K562 (cell line): ENCODE data around the gene RITA1. TPM values are rescaled to one million over a fixed set of nuclear protein-coding genes. Genes with fewer than 3 reads are reported as not detected.

Experiments used
- ATAC-seq: fragments of 200-7000 bp; cut with Tn5 transposase; 3 replicates; pipeline ENCODE4 v1.9.1; 2020; ENCODE audit warnings: moderate library complexity
- BruUV-seq: library from RNA; stranded (reverse); fragments of 400-500 nt; replicated peaks from 2 replicates; lab custom pipeline; 2021; lab: Mats Ljungman, UMichigan
- CTCF ChIA-PET: fragments of 300-600 bp; formaldehyde crosslinking; extraction: SDS; loops from one replicate; lab custom pipeline; 2021; ENCODE audit warnings: low intra/inter-chr PET ratio; lab: Yijun Ruan, JAX
- POLR2A ChIA-PET: fragments of 300-600, 350-650 bp; sonication (Branson Sonifier 250); formaldehyde crosslinking; extraction: SDS; loops from one replicate; lab custom pipeline; 2021; ENCODE audit warnings: antibody characterized with exemption, inconsistent platforms; lab: Yijun Ruan, JAX
- DNase-seq, 4 experiments: peaks; one replicate each; pipeline versions ENCODE4 v3.0.0 to v3.0.0-alpha.2; 2011 to 2018; ENCODE audit warnings: low spot score in 3 of 4, mixed read lengths in 3 of 4; ENCODE audit errors: extremely low read depth in 1 of 4
- FAIRE-seq: peaks from 2 replicates; lab custom pipeline; 2011; peaks lifted over from hg19 to GRCh38; lab: Jason Lieb, UNC
- H2AFZ ChIP-seq: 2 replicates; pipeline ENCODE4 v1.6.0; 2011; ENCODE audit warnings: low read depth, low read length, control low read depth, inconsistent platforms
- H3K27ac ChIP-seq: fragments of 200-600 bp; 3 replicates; pipeline ENCODE4 v1.8.0; 2011; ENCODE audit warnings: low read depth, mild to moderate bottlenecking, control low read depth, inconsistent platforms, low read length, moderate library complexity, mixed read lengths; ENCODE audit errors: extremely low read depth
- H3K27me3 ChIP-seq, 2 experiments: fragments of 300-600 bp in 1 of 2; 2 replicates in 1 of 2; 3 replicates in 1 of 2; pipeline versions ENCODE4 v1.6.0 to v1.8.0; 2011; ENCODE audit warnings: inconsistent platforms in 2 of 2, low read length in 2 of 2, mild to moderate bottlenecking in 1 of 2, mixed read lengths in 1 of 2, moderate library complexity in 1 of 2; ENCODE audit not compliant: control insufficient read depth in 2 of 2, insufficient read depth in 2 of 2
- H3K36me3 ChIP-seq: fragments of 300-600 bp; 3 replicates; pipeline ENCODE4 v1.8.0; 2011; ENCODE audit warnings: mild to moderate bottlenecking, low read length, inconsistent platforms; ENCODE audit not compliant: control insufficient read depth, insufficient read depth
- H3K4me1 ChIP-seq, 2 experiments: fragments of 200-600 bp in 1 of 2; replicated peaks in 1 of 2; 2 replicates in 1 of 2; 3 replicates in 1 of 2; pipeline versions ENCODE4 v1.5.1 to v1.8.0; 2011; ENCODE audit warnings: inconsistent platforms in 2 of 2, low read length in 2 of 2, mild to moderate bottlenecking in 1 of 2, mixed read lengths in 1 of 2, moderate library complexity in 1 of 2; ENCODE audit not compliant: control insufficient read depth in 2 of 2, insufficient read depth in 2 of 2
- H3K4me2 ChIP-seq: 2 replicates; pipeline ENCODE4 v1.6.1; 2011; ENCODE audit warnings: low read length, control low read depth, inconsistent platforms, mixed read lengths; ENCODE audit not compliant: insufficient read depth
- H3K4me3 ChIP-seq: fragments of 200-600 bp; sonication (generic), shearing (Covaris generic); 2 replicates; pipeline ENCODE4 v1.5.1; 2016; ENCODE audit warnings: control low read depth, inconsistent platforms
- H3K79me2 ChIP-seq: fragments of 200-600 bp; 3 replicates; pipeline ENCODE4 v1.8.0; 2011; ENCODE audit warnings: low read length, inconsistent platforms; ENCODE audit not compliant: control insufficient read depth, insufficient read depth
- H3K9ac ChIP-seq, 2 experiments: 2 replicates each; pipeline versions ENCODE4 v1.6.0 to v1.6.1; 2011; ENCODE audit warnings: low read depth in 2 of 2, low read length in 2 of 2, control low read depth in 1 of 2, inconsistent platforms in 1 of 2, mild to moderate bottlenecking in 1 of 2, mixed read lengths in 1 of 2; ENCODE audit not compliant: insufficient read depth in 1 of 2
- H3K9me1 ChIP-seq: one replicate; pipeline ENCODE4 v1.6.0; 2011; ENCODE audit warnings: inconsistent platforms, mild to moderate bottlenecking, low read length, moderate library complexity; ENCODE audit not compliant: control insufficient read depth, insufficient read depth
- H3K9me3 ChIP-seq: replicated peaks from 2 replicates; pipeline ENCODE4 v1.5.1; 2011; ENCODE audit warnings: low read depth, low read length, inconsistent platforms; ENCODE audit not compliant: control insufficient read depth, insufficient read depth
- H4K20me1 ChIP-seq: replicated peaks from 2 replicates; pipeline ENCODE4 v1.6.1; 2011; ENCODE audit warnings: low read length, inconsistent platforms, mixed read lengths; ENCODE audit not compliant: control insufficient read depth, insufficient read depth
- SNIP1 ChIP-seq: fragments of 450-650 bp; IDR thresholded peaks from 2 replicates; pipeline ENCODE4 v1.7.1; 2017; ENCODE audit warnings: low read depth, mild to moderate bottlenecking
- ZBTB26 ChIP-seq: fragments of 450-650 bp; formaldehyde crosslinking; IDR thresholded peaks from 2 replicates; pipeline ENCODE4 v1.4.0; 2022; ENCODE audit warnings: missing genetic modification characterization
- WGBS: fragments of 100-300 bp; shearing (Covaris generic); methylation state at CpG from one replicate; pipeline ENCODE4 v1.1.6; 2016; ENCODE audit warnings: low coverage, mixed read lengths; ENCODE audit not compliant: insufficient coverage; ENCODE audit errors: missing lambda C conversion rate; 5-methylcytosine and 5-hydroxymethylcytosine counted together
- in situ Hi-C: fragments of 300-500 bp; cut with MboI; formaldehyde crosslinking; loops from 4 replicates; pipeline ENCODE4 v1.15.0; 2018; ENCODE audit warnings: inconsistent platforms, mixed read lengths
- intact Hi-C: fragments of 100-400 bp; cut with micrococcal nuclease; formaldehyde crosslinking; loops from 2 replicates; pipeline ENCODE4 v1.14.2; 2022
- polyA plus RNA-seq, 8 experiments: library from polyadenylated mRNA; depleted of rRNA in 4 of 8; stranded (reverse) in 5 of 8; unstranded in 3 of 8; fragments of >200 nt; fragmentation: Nextera tagmentation in 2 of 8; fragmentation: Illumina TruSeq in 1 of 8; extraction: Ambion mirVana in 2 of 8; extraction: Trizol in 1 of 8; gene quantifications; 2 replicates each; pipeline versions ENCODE4 v1.2.1 to v1.2.3, GENCODE V29; 2011 to 2014; ENCODE audit warnings: inconsistent platforms in 1 of 8, missing spikeins in 1 of 8
- total RNA-seq, 7 experiments: library from RNA; depleted of rRNA in 6 of 7; stranded (reverse); fragments of >200 nt in 6 of 7; fragmentation: Illumina TruSeq in 2 of 7; extraction: Trizol in 2 of 7; gene quantifications; 2 replicates each; pipeline versions ENCODE4 v1.2.1 to v1.2.3, GENCODE V29; 2011 to 2021; ENCODE audit warnings: low replicate concordance in 1 of 7
- TF ChIP-seq, protein P1 (sequence below): fragments of 450-650 bp; IDR thresholded peaks from one replicate; pipeline ENCODE4 v1.6.1; 2018; ENCODE audit warnings: mild to moderate bottlenecking, moderate library complexity; ENCODE audit not compliant: partially characterized antibody
- TF ChIP-seq, protein P2 (sequence below): fragments of 450-650 bp; IDR thresholded peaks from 2 replicates; pipeline ENCODE4 v1.6.1; 2016; ENCODE audit warnings: mild to moderate bottlenecking

Gene RITA1
- total and polyA plus RNA-seq, 9 of the 15 experiments (the other 6 are each of a cell fraction or from before 2014, with no cell fraction given) = 2.8 to 40.4 (median 18.0) TPM

DNA sequence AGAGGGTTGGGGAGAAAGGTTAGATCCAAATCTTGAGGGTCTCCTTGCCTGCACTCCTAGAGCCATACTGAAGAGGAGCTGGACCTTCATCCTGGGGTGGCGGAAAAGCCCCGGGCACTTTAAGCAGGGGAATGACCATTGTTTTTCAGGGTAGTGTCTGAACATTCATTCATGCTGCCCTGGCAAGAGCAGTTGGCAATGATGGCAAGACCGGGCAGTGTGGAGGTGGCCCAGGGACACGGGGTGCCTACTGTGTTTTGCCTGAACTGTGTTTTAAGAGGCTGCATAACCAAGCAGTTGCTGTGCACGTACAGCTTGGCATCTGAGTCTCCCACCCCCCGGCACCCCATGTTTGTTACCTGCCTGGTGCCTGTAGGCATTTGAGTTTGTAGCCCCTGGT is 50.5 kb downstream of the RITA1 start (continued):
- TF ChIP-seq, protein P1, sequence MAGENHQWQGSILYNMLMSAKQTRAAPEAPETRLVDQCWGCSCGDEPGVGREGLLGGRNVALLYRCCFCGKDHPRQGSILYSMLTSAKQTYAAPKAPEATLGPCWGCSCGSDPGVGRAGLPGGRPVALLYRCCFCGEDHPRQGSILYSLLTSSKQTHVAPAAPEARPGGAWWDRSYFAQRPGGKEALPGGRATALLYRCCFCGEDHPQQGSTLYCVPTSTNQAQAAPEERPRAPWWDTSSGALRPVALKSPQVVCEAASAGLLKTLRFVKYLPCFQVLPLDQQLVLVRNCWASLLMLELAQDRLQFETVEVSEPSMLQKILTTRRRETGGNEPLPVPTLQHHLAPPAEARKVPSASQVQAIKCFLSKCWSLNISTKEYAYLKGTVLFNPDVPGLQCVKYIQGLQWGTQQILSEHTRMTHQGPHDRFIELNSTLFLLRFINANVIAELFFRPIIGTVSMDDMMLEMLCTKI = no peak
- TF ChIP-seq, protein P2, sequence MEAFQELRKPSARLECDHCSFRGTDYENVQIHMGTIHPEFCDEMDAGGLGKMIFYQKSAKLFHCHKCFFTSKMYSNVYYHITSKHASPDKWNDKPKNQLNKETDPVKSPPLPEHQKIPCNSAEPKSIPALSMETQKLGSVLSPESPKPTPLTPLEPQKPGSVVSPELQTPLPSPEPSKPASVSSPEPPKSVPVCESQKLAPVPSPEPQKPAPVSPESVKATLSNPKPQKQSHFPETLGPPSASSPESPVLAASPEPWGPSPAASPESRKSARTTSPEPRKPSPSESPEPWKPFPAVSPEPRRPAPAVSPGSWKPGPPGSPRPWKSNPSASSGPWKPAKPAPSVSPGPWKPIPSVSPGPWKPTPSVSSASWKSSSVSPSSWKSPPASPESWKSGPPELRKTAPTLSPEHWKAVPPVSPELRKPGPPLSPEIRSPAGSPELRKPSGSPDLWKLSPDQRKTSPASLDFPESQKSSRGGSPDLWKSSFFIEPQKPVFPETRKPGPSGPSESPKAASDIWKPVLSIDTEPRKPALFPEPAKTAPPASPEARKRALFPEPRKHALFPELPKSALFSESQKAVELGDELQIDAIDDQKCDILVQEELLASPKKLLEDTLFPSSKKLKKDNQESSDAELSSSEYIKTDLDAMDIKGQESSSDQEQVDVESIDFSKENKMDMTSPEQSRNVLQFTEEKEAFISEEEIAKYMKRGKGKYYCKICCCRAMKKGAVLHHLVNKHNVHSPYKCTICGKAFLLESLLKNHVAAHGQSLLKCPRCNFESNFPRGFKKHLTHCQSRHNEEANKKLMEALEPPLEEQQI = no peak

DNA sequence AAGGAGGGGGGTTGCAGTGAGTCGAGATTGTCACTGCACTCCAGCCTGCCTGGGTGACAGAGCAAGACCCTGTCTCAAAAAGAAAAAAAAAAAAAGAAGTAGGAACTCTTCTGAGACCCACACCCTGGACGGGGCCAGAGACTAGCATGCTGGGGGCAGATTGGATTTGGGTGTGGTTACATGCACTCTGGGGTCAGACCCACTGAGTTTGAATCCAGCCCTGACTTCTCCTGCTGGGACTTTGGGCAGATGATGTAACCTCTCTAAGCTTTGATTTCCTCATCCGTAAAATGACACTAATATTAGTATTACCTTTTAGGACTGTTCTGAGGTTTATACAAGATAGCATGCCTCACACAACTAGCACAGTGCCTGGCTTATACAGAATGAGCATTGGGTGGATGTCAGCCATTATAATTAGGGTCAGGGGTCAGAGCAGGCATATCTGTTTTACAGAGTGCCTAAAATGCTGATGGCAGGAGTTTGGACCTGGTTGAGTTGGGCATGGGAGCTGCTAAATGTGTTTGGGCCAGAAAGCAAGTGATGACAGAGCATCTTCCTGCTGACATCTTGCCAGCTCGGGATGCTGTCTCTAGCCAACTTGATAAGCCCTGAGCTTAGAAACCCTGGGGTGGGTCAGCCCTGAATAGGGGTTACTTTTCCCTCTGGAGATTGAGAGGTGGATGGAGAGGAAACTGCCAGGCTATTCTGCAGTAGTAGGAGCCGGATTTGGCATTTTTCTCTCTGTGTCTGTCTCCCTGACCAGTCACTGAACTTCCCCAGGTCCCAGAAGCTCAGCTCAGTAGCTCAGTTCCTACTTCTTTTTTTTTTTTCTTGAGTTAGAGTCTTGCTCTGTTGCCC is 51.2 kb downstream of the RITA1 start:
- no peaks in the 10 kb centered on the region for H3K9me1 ChIP-seq
- no TSS peak for BruUV-seq
- no peaks in the 10 kb centered on the region; a peak in 1 of 5 replicates for H3K27me3 ChIP-seq
- peak overlapping the region in 1 of 2 experiments; percentile 7; a peak in 1 of 4 replicates for H3K9ac ChIP-seq
- H2AFZ ChIP-seq = no peak overlapping the region
- no peak overlapping the region for H3K4me3 ChIP-seq
- ChIA-PET POLR2A (interaction anchor here (3.4 kb wide), 1 partner anchor 14 kb away, joined by 25 read pairs; no protein-coding TSS in a partner anchor), CTCF (no interaction called here)
- WGBS = 55% methylated on average over 5 of the region's 5 CpGs
- no peaks in the 10 kb centered on the region for H3K9me3 ChIP-seq
- intact Hi-C loops (loop anchor here (5.0 kb wide), 1 partner anchor 39 kb away; no protein-coding TSS in a partner anchor), in situ Hi-C loops (no loop called here)
- H3K27ac ChIP-seq = no peak overlapping the region; the same call in 2 of the 3 replicates
- H3K4me1 ChIP-seq = peaks cover 32 to 47% of the 10 kb centered on the region in 2 experiments
- DNase-seq (no peak), FAIRE-seq (no peak), ATAC-seq (no peak; the same call in 2 of the 3 replicates)
- no peaks in the 10 kb centered on the region for H3K79me2 ChIP-seq
- H3K36me3 ChIP-seq = peaks cover 40% of the 10 kb centered on the region
- H3K4me2 ChIP-seq = no peak overlapping the region
- H4K20me1 ChIP-seq = no peaks in the 10 kb centered on the region
- TF ChIP-seq ZBTB26 (CRISPR knock-in tag) (no peak), SNIP1 (no peak)
